ENCODE results near the gene PCDHB7.
"Not testable (repeated sequence)": the region's sequence is repeated elsewhere in the genome, so short reads cannot be mapped to it uniquely, and the experiment has no call there.

- not testable (repeated sequence) for TF ChIP-seq CTCF (IDR thresholded peaks at IDR 0.05); TCF7L2 (IDR thresholded peaks at IDR 0.05; ENCODE audit: low read depth, low read length); SIN3A (IDR thresholded peaks at IDR 0.05; ENCODE audit: borderline replicate concordance, insufficient read depth, low read depth, low read length); POLR2AphosphoS5 (IDR thresholded peaks at IDR 0.05; ENCODE audit: low read depth, low read length); REST (IDR thresholded peaks at IDR 0.05; ENCODE audit: insufficient read depth in 1 of 2, low read depth in 2 of 2, low read length in 1 of 2)
Measured at GRCh38 chr5:141123396-141124135, 48.9 kb upstream of the PCDHB7 start.

Data from Panc1 (cell line).